HG03196 (cell line): Measurements from ENCODE around the gene HSP90AB1.

ENCODE experiments used
- ATAC-seq: cut with Tn5 transposase; IDR thresholded peaks from one replicate; pipeline ENCODE4 v1.9.1; 2021; ENCODE audit not compliant: unreplicated experiment

Gene HSP90AB1

DNA sequence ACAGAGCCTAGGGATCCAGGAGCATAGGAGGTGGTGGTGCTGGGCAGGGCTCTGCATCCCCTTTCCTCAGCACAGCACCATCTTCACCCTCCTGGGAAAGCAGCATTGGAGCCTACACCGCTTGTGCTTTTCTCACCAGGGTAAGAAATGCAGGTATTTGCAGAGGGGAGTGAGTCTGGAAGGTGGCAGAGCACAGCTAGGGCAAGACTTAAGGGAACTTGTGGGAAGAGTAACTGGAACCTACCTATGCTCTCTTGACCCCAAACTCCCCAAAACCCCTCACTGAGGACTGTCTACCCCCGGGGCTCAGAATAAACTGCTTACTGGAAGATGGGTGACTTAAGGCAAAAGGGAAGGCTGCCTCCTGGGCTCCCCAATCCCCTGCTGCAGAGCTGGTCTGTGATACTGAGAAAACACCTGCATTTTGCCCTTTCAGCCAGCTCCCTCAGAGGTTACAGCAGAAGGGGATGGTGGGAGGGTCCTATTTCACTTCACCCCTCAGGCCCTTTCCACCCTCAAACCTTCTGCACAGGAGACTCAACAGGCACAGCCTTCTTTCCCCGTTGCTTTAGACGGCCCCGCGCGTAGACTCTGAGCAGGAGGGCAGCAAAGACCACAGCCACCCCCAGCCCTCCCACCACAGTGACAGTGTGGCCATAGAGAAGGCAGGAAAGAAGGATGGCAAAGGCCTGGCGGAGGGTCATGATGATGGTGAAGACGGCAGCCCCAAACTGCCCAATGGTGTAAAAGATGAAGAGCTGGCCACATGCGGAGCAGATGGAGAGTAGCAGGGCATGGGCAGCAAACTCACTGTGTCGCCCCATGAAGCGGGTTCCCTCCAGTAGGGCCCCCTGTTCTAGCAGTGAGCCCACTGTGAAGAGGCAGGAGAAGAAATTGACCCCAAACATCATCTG is 7.5 kb downstream of the HSP90AB1 start:
- no peak for ATAC-seq

DNA sequence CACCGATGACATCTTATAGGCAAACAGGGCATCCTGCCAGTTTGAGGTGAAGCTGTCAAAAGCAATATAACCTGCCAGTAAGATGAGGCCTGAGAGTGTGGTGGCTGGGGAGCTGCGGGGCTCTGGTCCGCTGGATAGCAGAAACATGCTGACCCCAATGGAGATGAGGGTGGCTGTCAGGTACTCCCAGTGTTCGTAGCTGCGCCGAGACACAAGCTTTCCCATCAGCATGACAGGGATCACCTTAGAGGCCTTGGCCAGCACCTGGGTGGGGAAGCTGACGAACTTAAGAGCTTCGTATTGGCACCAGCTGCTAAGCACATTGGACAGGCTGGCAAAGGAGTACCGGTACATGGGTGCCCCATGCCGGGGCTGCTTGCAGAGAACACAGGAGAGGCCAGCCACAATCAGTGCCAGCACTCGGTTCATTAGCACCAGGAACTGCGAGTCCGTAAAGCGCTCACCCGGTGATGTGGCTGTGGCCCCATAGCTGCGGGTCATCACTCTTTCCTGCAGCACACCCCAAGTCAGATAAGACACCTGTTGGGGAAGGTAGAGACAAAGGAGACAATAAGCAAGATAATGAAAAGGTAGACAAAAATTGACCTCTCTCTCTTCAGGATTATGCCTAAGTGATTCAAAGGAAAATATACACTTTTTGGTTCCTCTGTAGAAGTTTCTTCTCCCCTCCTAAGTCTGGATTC is 8.4 kb downstream of the HSP90AB1 start:
- no peak for ATAC-seq

DNA sequence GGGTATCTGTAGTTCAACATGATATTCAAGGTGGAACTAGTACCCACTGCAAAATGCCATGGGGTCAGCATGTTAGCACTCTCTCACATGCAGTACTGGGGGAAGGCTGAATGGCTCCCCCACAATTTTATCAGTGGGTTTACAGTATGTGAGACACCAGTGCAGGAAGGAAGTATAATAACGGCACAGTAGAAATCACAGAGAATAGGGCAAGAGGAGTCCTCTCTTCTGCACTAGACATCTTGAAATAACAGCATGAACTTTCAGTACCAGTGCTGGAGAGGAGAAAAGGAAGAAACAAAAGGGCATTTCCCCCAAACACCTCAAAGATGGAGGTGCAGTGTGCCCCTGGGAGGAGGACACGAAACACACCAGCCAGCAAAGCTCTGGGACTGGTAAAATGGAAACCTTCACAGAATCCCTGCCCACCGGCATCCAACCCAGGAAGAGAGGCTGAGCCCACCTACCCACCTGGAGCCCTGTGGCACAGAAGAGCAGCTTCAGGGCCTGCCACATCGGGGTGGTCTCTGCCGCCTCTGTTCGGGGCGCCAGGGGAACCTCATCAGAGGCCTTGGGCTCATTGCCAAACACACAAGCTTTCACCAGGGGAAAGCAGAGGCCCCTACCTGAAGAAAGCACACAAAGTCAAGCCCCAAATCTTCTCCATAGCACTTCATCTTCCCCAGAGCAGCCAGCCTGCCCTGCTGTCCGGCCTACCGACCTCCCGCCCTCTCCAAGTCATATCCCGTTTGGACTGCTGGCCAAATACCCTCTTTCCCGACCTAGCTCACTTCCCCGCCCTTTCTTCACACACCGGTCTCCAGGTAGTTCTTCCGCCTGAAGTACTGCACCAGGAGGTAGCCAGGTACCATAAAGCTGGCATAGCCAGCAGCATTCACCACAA is 9.2 kb downstream of the HSP90AB1 start:
- ATAC-seq: no peak

DNA sequence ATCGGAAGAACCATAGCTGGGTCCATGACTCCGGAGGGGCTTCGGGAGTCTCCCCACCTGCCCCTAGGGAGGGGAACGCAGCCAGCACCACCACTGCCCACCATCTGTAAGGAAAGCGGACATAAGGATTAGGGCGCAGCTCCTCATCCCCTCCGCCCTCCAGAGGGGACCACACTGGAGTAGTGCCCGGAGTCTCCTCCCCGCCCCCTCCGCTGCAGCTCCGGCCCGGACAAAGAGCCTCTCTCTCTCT is 9.8 kb downstream of the HSP90AB1 start:
- no peak for ATAC-seq

DNA sequence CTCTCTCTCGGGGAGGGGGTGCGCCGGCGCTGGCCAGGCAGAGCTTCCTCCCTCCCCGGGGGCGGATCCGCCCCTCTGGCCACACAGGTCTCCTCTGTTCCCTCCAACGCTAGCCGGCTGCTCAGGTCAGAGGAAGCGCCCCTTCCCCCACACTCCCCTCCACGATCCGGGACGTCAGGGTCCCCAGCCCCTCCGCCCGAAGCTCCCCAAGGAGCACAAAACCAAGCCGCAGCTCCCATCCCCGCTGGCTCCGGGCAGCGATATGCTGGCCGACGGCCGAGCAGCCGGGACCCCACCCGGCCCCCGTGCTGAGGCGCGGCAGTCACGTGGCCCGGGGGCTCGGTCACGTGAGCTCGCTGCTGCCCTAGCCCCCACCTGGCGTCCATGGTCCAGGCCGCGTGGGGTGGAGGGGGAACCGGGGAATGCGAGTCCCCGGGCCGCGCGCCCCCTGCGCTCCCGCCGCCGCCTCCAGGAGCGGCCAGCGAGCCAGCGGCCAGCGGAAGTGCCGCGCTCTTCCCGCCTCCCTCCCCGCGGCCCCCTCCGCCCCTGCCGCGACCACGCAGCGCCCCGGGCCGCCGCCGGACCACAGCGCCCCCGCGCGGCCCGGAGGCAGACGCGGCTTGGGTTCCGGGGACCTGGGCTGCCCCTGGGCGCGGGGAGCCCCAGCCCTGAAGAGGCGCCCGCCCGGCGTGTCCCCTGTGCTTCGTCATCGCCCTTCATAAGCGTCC is 10.3 kb downstream of the HSP90AB1 start, which contains the start of gene SLC35B2:
Gene SLC35B2 (minus strand): TSS at position 504 of the 728 bp plus-strand sequence. CDS start 118 bp downstream, at position 386.
- peak; percentile 48 for ATAC-seq

DNA sequence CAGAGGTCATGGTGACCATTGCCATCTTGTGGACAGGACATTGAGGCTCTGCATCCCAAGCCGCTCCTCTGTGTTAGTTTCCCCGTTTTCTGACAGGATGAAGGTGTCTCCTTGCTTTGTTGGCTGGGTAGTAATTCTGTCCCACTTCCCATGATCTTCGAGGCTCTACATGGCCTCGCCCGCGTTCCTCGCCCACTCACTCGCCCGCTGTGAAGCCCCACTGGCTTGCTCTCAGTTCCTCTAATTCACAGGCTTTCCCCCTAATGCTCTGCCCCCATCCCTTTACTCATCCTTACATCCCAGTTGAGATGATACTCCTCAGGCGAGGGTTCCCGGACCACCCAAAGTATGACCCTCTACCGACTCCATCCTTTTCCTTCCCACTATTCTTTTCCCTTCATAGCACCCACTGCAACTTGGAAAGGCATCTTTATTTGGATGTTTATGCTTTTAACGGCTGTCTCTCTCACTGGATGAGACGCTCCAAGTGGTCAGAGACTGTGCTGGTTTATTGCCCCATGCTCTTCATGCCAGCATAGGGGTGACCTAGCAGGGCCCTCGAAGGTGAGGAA is 10.9 kb downstream of the HSP90AB1 start:
- ATAC-seq: peak; percentile 15

DNA sequence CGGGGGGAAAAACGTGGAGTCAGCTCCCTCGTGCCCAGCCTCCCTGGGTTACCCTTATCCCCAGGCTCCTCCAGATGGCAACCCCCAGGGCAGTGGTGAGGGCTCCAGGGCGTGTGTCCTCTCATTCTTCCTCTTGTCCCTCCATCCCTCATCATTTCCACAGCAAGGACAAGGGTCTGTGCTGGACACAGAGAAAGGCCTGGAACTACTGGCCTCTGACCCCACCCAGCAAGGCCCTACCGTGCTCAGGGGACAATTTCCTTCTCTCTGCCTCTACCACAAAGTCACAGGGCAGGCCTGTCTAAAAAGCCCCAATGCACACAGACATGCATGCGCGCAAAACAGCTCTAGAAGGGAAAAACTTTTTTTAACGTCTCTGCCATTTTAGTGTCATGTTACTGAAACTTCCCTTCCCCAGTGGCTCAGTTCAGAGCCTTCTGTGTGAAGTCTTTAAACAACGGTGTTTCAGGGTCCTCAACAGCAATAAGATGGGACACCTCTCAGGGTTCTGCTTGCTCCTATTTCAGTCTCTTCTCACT is 11.5 kb downstream of the HSP90AB1 start:
- no peak for ATAC-seq

DNA sequence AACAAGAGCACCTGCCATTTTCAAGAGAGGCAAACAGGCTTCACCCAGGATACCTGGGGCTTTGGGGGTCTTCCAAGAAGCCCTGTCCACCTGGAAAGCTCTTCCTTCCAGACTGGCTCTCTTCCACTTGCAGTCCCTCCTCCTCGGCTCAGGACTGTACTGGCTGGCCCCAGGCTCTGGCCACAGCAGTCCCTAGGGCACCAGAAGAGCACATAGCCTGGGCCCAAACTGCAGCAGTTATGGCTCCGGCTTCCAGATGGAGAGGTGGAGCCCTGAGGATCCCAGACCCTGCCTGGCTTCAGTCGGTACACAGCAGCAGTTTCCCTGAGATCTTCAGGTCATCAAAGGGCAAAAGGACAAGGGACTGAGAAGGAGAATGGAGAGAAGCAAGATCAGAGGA is 12.0 kb downstream of the HSP90AB1 start:
- no peak for ATAC-seq

DNA sequence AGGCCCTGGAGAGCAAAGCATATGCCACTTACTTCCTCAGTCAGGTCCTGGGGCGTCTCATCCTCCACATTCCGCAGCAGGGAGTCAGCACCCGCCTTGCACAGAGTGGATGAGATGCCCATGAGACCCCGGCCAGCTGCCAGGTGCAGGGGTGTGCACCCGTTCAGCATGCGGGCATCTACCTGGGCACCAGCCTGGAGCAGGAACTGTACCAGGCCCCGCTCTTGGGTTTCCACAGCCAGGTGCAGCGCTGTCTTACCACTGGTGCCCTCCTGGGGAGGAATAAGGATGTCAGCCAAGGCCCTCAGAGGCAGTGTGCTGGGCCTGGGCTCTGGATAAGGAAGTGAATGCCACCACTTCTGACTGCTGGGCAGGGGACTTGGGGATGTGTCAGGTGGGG is 13.1 kb downstream of the HSP90AB1 start:
- ATAC-seq: no peak

DNA sequence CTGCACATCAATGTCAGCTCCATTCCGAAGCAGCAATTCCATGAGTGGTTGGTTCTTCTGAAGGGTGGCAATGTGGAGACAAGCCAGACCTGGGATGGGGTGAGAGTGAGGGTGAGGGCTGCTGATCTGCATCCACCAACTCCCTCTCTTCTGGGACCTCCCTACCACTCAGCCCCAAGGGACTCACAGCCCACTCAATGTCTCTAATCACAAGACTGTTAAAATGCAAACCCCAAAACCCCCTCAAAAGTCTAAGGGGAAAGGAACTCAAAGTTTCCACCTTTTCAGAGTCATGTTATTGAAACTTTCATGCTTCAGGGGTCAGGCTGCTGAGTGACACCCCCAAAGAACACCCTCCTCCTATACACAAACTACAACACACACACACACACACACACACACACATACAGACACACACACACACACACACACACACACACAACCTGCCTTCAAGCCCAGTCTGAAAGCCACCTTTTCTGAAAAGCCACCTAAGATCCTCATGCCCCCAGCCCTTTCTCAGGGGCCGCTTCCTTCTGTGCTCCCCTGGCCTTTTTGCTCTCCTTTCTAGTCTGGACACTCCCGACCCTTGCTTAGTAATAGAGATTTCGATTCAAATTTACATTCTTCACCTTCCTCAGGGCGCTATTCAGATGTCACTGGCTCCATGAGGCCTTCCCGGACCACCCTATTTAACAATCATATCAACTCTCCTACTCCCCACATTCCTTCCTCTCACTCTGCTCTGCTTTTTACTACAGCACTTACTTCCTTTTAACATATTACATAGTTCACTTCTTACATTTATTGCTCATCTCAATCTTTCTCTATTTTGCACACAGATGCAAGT is 13.8 kb downstream of the HSP90AB1 start:
- ATAC-seq: no peak

DNA sequence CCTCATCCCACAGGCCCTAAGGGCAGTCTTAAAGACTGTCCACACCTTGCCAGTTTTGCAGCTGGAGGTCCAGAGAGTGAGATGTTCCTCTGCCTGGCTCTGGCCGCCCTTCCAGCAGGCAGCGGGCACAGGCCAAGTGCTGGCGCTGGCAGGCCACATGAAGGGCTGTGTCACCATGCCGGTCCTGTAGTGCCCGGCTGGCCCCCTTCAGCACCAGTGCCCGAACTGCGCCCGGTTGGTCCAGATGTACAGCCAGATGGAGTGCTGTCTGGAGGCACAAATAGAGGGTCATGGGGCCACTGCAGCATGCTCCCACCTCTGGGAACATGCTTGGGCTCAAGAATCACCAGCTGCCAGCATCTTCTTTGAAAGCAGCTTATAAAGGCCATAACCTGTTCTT is 14.7 kb downstream of the HSP90AB1 start:
- no peak for ATAC-seq

DNA sequence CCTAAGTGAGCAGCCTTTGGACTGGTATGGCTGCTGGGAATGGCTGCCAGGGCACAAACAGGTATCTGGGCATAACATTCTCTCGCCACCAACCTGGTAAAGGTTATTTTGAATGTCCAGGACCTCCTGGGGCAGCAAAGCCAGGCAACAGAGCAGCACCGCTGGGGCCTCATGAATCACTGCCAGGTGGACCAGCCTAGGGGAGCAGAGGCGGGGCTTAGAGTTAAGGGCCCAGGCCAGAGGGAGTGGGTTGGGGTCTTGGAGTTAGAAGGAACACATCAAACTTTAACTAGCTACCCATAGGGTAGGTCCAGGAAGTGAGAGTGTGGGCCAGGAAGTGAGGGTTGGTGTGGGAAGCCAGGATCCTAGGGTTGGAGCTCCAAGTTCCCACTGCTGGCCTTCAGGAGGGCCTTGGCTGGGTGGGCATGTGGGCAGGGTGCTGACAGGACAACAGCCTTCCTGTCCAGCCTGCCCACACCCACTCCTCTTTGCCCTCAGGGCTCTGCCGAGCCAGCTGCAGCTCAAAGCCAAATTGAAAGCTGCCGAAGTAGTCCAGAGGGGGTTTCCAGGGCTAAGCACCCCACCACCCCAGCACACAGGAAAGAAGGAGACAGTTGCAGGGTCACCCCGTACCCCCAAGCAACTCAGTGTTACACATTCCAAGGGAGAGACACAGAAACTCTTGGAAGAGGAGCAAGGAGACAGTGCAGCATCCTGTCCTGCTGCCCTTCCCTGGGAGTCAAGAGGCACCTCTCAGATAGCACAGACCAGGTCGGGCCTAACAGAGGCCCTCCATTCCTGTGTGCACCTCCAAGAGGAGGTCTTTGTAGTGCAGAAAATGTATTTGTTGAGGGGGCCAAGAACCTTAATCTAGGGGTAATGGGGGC is 15.8 kb downstream of the HSP90AB1 start:
- no peak for ATAC-seq

DNA sequence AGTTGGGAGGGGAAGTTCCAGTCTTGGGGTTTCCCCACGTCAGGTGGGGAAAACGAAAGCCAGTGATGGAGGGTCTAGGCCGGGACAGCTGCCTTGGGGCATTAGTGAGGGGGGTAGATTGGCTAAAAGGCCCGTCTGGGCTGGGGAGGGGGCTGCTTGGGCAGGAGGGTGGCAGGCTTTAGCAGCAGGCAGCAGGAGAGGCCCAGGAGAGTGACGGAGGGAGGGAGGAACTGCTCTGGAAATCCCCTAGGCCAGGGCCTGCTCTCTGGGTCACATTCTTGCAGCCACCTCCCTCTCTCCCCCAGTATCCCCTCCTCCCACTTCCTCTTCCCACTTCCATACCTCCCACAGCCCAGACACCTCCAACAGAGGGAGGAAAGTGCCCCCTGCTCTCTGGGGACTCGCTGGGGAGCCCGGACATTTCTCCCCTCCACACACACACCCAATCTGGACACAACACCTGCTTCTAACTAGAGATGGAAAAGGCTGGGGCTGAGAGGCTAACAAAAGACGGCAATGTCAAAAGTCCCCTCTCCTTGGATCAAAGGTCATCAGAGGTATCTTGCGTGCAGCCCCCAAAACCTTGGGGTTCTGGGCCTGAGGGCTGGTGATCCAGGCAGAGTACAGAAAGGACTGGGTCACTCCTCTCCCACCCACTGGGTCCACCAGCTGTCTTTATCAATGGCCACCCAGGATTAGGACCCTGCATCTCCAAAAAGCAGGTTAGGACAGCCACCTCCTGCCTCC is 16.6 kb downstream of the HSP90AB1 start:
- no peak for ATAC-seq

DNA sequence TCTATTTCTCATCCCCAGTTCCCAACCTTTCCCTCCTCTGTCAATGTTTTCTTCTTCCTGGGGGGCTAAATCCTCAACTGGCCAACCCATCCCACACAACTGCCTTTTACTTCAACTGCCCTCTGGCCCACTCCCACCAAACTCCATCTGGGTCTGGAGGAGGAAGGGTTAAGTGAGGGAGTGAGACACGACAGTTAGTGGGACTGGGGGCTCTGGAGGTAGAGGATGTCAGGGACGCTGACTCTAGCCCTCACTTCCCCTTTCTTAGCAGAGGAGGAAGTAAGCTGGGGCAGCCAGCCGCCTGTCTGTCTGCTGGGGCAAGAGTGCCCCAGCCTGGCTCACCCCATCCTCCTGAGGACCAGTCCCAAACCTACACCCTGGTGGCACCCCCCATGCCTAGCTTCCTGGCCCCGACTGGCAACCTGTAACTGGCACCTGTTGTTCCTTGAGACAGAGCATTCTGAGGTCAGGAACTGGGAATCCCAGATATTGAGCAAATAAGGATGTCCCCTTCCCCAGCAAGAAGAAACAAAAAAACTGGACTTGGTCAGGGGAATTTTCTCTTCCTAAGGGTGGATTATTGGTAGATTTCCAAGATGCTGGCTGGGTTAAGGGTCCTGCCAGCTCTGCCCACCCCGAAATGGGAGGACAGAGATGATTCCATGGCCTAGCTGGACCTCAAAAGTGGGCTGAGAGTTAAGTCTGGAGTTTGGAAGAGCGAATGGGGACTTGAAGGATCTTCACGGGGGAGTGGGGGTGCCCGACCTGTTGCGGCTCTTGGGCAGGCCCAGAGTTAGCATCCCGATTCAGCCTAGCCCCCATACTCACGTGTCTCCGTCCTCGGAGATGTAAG is 17.5 kb downstream of the HSP90AB1 start:
- ATAC-seq: peak; percentile 29

DNA sequence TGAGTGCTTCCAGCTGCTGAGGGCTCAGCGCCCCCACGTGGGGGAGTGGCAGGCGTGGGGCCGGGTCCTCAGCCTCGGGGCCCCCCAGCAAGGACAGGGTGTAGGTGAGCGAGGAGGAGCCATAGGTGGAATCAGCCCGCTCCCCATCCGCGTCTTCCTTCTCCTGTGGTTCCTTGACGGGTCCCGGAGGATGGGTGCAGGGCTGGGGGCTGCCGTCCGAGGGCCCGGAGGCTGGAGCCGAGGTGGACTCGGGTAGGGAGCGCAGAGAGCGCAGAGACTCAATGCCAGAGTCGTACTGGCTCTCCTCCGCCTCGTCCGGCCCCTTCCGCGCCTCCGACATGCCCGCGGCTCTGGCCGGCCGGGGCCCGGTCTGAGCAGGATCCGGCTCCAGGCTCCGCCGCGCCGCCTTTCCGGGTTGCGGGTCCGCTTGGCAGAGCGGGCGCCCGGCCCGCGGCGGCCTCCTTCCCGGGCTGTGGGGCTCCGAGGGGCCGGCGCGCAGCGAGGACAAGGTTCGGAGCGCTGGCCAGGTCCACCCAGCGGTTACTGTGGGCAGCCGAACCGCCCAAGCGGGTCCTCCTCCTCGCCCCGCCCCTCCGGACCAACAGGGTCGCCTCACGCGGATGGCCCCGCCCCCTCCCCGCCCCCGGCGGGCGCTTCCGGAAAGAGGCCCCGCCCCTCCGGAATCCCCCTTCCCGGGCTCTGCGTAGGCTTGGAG is 18.3 kb downstream of the HSP90AB1 start, which contains the start of gene NFKBIE:
Gene NFKBIE (minus strand): TSS at position 545 of the 715 bp plus-strand sequence. CDS start 205 bp downstream, at position 340.
- peak; percentile 40 for ATAC-seq

DNA sequence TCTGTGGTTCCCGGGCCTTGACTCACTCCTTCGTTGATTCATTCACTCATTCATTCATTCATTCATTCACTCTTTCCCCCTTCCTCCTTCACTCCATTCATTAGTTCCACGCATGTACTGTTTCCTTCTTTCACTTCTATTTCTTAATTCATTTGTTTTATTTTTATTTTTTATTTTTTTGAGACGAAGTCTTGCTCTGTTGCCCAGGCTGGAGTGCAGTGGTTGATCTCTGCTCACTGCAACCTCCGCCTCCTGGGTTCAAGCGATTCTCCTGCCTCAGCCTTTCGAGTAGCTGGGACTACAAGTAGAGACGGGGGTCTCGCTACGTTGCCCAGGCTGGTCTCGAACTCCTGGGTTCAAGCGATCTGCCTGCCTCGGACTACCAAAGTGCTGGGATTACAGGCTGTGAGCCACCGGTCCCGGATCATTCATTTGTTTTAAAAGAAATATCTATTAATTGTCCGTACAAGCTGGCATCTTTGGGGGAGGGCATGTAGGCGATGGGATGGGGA is 18.9 kb downstream of the HSP90AB1 start:
- no peak for ATAC-seq
